Activated B cell treated with CpG ODN at 0.5 μM for 24 hours (primary cell): ENCODE data around the gene DLG2. TPM values are rescaled to one million over a fixed set of nuclear protein-coding genes. Genes with fewer than 3 reads are reported as not detected.

Source experiments
- ATAC-seq: fragments of 200-7000 bp; cut with Tn5 transposase; one replicate; pipeline ENCODE4 v1.10.0; 2021; ENCODE audit warnings: low read depth, mild to moderate bottlenecking, moderate library complexity
- CTCF ChIA-PET: fragments of 350-600 bp; sonication (Branson Sonifier 250); formaldehyde crosslinking; loops from one replicate; lab custom pipeline; 2021; ENCODE audit warnings: antibody characterized with exemption; lab: Charles Lee
- POLR2A ChIA-PET: fragments of 350-600 bp; sonication (Branson Sonifier 250); formaldehyde crosslinking; loops from one replicate; lab custom pipeline; 2021; ENCODE audit warnings: antibody characterized with exemption; lab: Charles Lee
- DNase-seq: peaks from one replicate; pipeline ENCODE4 v3.0.0; 2022
- H3K27ac Mint-ChIP-seq: one replicate; pipeline ENCODE4 v1.8.0; 2020; ENCODE audit warnings: mixed read lengths
- H3K27me3 Mint-ChIP-seq: one replicate; pipeline ENCODE4 v1.8.0; 2021; ENCODE audit warnings: mixed read lengths
- H3K36me3 Mint-ChIP-seq: one replicate; pipeline ENCODE4 v1.8.0; 2021; ENCODE audit warnings: low read depth, mixed read lengths
- H3K4me1 Mint-ChIP-seq: one replicate; pipeline ENCODE4 v1.8.0; 2021; ENCODE audit warnings: mixed read lengths
- H3K4me3 Mint-ChIP-seq: one replicate; pipeline ENCODE4 v1.8.0; 2020; ENCODE audit warnings: mild to moderate bottlenecking, mixed read lengths
- H3K9me3 Mint-ChIP-seq: one replicate; pipeline ENCODE4 v1.8.0; 2020; ENCODE audit warnings: mixed read lengths
- CTCF ChIP-seq: fragments of 200-600 bp; IDR thresholded peaks from one replicate; pipeline ENCODE4 v1.8.0; 2022; ENCODE audit warnings: antibody characterized with exemption, mild to moderate bottlenecking
- intact Hi-C: fragments of 100-400 bp; cut with micrococcal nuclease; formaldehyde crosslinking; loops from one replicate; pipeline ENCODE4 v1.15.1; 2024
- total RNA-seq: library from RNA; stranded (reverse); gene quantifications from 2 replicates; pipeline ENCODE4 v1.2.3, GENCODE V29; 2022

The DLG2 gene
- total RNA-seq, 1 donor from 2014 or later: 2.7 TPM

- no peak for TF ChIP-seq CTCF
- Mint-ChIP-seq H3K27me3 (peaks cover 24% of the 10 kb centered on the region), H3K27ac (no peak overlapping the region), H3K4me1 (no peaks in the 10 kb centered on the region), H3K9me3 (no peaks in the 10 kb centered on the region), H3K4me3 (no peak overlapping the region), H3K36me3 (no peaks in the 10 kb centered on the region)
- DNase-seq (no peak), ATAC-seq (no peak)
- intact Hi-C loops: no loop called here
- CTCF ChIA-PET: no interaction called here
- POLR2A ChIA-PET: no interaction called here
Measured at GRCh38 chr11:83540112-83540675, 2086.9 kb downstream of the DLG2 start.

GRCh38 chr11:83538286-83538685, 2088.9 kb downstream of the DLG2 start:
- POLR2A ChIA-PET: no interaction called here
- DNase-seq (no peak), ATAC-seq (no peak)
- no peak for TF ChIP-seq CTCF
- no peak overlapping the region for H3K27ac Mint-ChIP-seq
- no peak overlapping the region for H3K4me3 Mint-ChIP-seq
- H3K4me1 Mint-ChIP-seq: no peaks in the 10 kb centered on the region
- no peaks in the 10 kb centered on the region for H3K9me3 Mint-ChIP-seq
- intact Hi-C loops: no loop called here
- no peaks in the 10 kb centered on the region for H3K36me3 Mint-ChIP-seq
- H3K27me3 Mint-ChIP-seq: peaks cover 24% of the 10 kb centered on the region
- CTCF ChIA-PET: no interaction called here

GRCh38 chr11:83537131-83537610, 2090.0 kb downstream of the DLG2 start:
- POLR2A ChIA-PET: no interaction called here
- CTCF ChIA-PET: no interaction called here
- Mint-ChIP-seq H3K4me1 (no peaks in the 10 kb centered on the region), H3K27ac (no peak overlapping the region), H3K9me3 (no peaks in the 10 kb centered on the region), H3K4me3 (no peak overlapping the region), H3K27me3 (peaks cover 23% of the 10 kb centered on the region), H3K36me3 (no peaks in the 10 kb centered on the region)
- ATAC-seq: no peak
- no peak for DNase-seq
- intact Hi-C loops: no loop called here
- TF ChIP-seq CTCF: no peak

GRCh38 chr11:83533166-83533565, 2094.0 kb downstream of the DLG2 start:
- H3K4me3 Mint-ChIP-seq: no peak overlapping the region
- no peaks in the 10 kb centered on the region for H3K9me3 Mint-ChIP-seq
- H3K36me3 Mint-ChIP-seq: no peaks in the 10 kb centered on the region
- H3K27ac Mint-ChIP-seq: no peak overlapping the region
- no peak for DNase-seq
- intact Hi-C loops: no loop called here
- no peaks in the 10 kb centered on the region for H3K4me1 Mint-ChIP-seq
- ChIA-PET CTCF (no interaction called here), POLR2A (no interaction called here)
- no peak for TF ChIP-seq CTCF
- no peak for ATAC-seq
- peaks cover 11% of the 10 kb centered on the region for H3K27me3 Mint-ChIP-seq

GRCh38 chr11:83528877-83529276, 2098.3 kb downstream of the DLG2 start:
- Mint-ChIP-seq H3K27ac (no peak overlapping the region), H3K36me3 (no peaks in the 10 kb centered on the region), H3K4me1 (no peaks in the 10 kb centered on the region), H3K9me3 (no peaks in the 10 kb centered on the region), H3K4me3 (no peak overlapping the region), H3K27me3 (peaks cover 14% of the 10 kb centered on the region)
- ChIA-PET POLR2A (no interaction called here), CTCF (no interaction called here)
- DNase-seq (no peak), ATAC-seq (no peak)
- TF ChIP-seq CTCF: no peak
- intact Hi-C loops: no loop called here
